A549 treated with AZD9567 at 1 μM for 4 hours (cell line): Measurements from ENCODE around the gene C15orf62. TPM values are rescaled to one million over a fixed set of nuclear protein-coding genes. Genes with fewer than 3 reads are reported as not detected.

Experiments
- total RNA-seq: library from RNA; stranded (reverse); fragments of 200-300 nt; extraction: Qiagen RNA extraction; gene quantifications from 5 replicates; pipeline ENCODE4 v1.2.3, GENCODE V29; 2022; ENCODE audit not compliant: insufficient read depth

Gene C15orf62
- 0.05 to 0.09 TPM (median 0.06 TPM) in 4 of 5 replicates, not detected in the other for total RNA-seq

GRCh38 chr15:40769274-40770146, at the start of gene C15orf62:
Gene C15orf62 (plus strand): TSS chr15:40769980. CDS start chr15:40770496, 516 bp downstream.

GRCh38 chr15:40754883-40755811, 14.6 kb upstream of the C15orf62 start, which contains the start of gene RMDN3:
Gene RMDN3 (minus strand): TSS chr15:40755254. CDS start chr15:40754783, 471 bp downstream.

DNA sequence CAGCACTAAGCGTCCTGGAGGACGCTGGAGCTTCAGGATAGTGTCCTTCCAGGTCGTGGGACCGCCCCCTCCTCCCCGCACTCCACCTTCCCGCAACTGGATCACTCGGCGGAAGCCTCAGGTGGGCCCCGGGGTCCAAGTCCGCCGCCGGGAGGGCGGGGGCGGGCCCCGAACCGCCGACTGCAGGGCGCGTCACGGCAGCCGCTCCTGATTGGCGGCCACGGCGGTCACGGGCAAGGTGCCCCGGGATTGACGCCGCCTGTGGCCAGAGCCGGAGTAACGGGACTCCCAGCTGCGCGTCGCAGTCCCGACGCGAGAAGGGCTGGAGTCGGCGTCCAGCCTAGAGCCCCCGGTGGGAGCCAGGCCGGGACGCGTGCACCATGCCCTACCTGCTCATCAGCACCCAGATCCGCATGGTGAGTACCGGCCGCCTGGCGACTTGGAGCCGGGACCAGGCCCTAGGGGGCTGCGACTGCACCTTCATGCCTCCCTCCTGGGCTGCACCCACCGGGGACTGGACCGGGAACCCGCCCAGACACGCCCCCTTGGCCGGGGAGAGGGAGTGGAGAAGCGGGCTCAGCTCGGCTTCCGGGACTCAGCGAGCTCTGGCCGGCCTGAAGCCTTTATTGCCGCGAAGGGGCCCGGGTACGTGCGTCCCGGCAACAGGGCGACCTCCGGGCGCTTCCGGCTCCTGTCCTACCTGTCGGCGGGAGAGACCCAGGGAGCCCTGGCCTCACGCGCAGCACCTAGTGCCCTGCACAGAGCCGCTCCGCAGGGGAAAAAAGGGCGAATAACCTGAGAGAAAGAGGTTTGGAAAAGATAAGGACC, 5.8 kb upstream of the C15orf62 start, which contains the start of gene GCHFR:
Gene GCHFR, plus strand, starts transcription at position 268 of the 828 bp plus-strand sequence. Its CDS starts 113 bp downstream, at position 381.

GRCh38 chr15:40807028-40807887, 37.5 kb downstream of the C15orf62 start, which contains the start of the genes DNAJC17 and ZFYVE19:
Gene DNAJC17 (minus strand): TSS chr15:40807473. CDS start chr15:40807446, 27 bp downstream.
Gene ZFYVE19 (plus strand): TSS chr15:40807089. CDS start chr15:40807590, 501 bp downstream.

Other genes with a start within 250 kb of the C15orf62 start
- 14.6 to 17.3 TPM (median 15.5 TPM) in 5 replicates for gene CCDC32, start 204.9 kb upstream of the C15orf62 start, total RNA-seq
- gene RPUSD2, start 200.7 kb upstream of the C15orf62 start, total RNA-seq: 8.6 to 17.1 TPM (median 16.1 TPM) in 5 replicates
- gene KNL1, start 175.7 kb upstream of the C15orf62 start, total RNA-seq: 5.3 to 10.1 TPM (median 7.6 TPM) in 5 replicates
- gene RAD51, start 74.8 kb upstream of the C15orf62 start, total RNA-seq: 17.8 to 23.1 TPM (median 18.9 TPM) in 5 replicates
- gene RMDN3, start 14.7 kb upstream of the C15orf62 start, total RNA-seq: 23.3 to 34.5 TPM (median 24.8 TPM) in 5 replicates
- gene GCHFR, start 5.9 kb upstream of the C15orf62 start, total RNA-seq: 8.1 to 9.4 TPM (median 8.3 TPM) in 5 replicates
- gene ZFYVE19, start 37.1 kb downstream of the C15orf62 start, total RNA-seq: 17.5 to 23.6 TPM (median 18.1 TPM) in 5 replicates
- 6.2 to 21.7 TPM (median 20.1 TPM) in 5 replicates for gene DNAJC17, start 37.5 kb downstream of the C15orf62 start, total RNA-seq
- 0.12 to 0.29 TPM (median 0.23 TPM) in 4 of 5 replicates, not detected in the other for gene PPP1R14D, start 58.7 kb downstream of the C15orf62 start, total RNA-seq
- gene SPINT1, start 74.1 kb downstream of the C15orf62 start, total RNA-seq: 0.53 to 0.92 TPM (median 0.72 TPM) in 4 of 5 replicates, not detected in the other
- 4.0 to 4.8 TPM (median 4.6 TPM) in 5 replicates for gene RHOV, start 104.3 kb downstream of the C15orf62 start, total RNA-seq
- 17.2 to 25.9 TPM (median 22.3 TPM) in 5 replicates for gene VPS18, start 124.5 kb downstream of the C15orf62 start, total RNA-seq
- gene DLL4, start 159.4 kb downstream of the C15orf62 start, total RNA-seq: 1.2 to 1.4 TPM (median 1.3 TPM) in 4 of 5 replicates, not detected in the other
- 3.6 to 9.7 TPM (median 7.1 TPM) in 5 replicates for gene CHAC1, start 183.5 kb downstream of the C15orf62 start, total RNA-seq